ENCODE results near the gene TMEM212.
"Not testable (repeated sequence)": the region's sequence is repeated elsewhere in the genome, so short reads cannot be mapped to it uniquely, and the experiment has no call there.

The TMEM212 gene

GRCh38 chr3:171813278-171813896 lies 29.8 kb upstream of the TMEM212 start:
- no peak for DNase-seq

GRCh38 chr3:171813897-171814460 lies 29.2 kb upstream of the TMEM212 start:
- DNase-seq: no peak

- DNase-seq: not testable (repeated sequence)
Measured at GRCh38 chr3:171814662-171815061, 28.5 kb upstream of the TMEM212 start.

- DNase-seq: no peak
Measured at GRCh38 chr3:171815973-171816595, 27.1 kb upstream of the TMEM212 start.

- no peak for DNase-seq
Measured at GRCh38 chr3:171817074-171817800, 25.9 kb upstream of the TMEM212 start.

GRCh38 chr3:171821044-171821443 lies 22.1 kb upstream of the TMEM212 start:
- no peak for DNase-seq

- no peak for DNase-seq
Measured at GRCh38 chr3:171821778-171822358, 21.3 kb upstream of the TMEM212 start.

- DNase-seq: no peak
Measured at GRCh38 chr3:171822431-171823106, 20.6 kb upstream of the TMEM212 start.

- no peak for DNase-seq
Measured at GRCh38 chr3:171824116-171824515, 19.0 kb upstream of the TMEM212 start.

GRCh38 chr3:171824824-171825221 lies 18.3 kb upstream of the TMEM212 start:
- no peak for DNase-seq

- no peak for DNase-seq
Measured at GRCh38 chr3:171825222-171825828, 17.8 kb upstream of the TMEM212 start.

- no peak for DNase-seq
Measured at GRCh38 chr3:171827385-171827784, 15.8 kb upstream of the TMEM212 start.

- DNase-seq: no peak
Measured at GRCh38 chr3:171827836-171828458, 15.2 kb upstream of the TMEM212 start.

- no peak for DNase-seq
Measured at GRCh38 chr3:171828902-171829770, 14.0 kb upstream of the TMEM212 start.

- no peak for DNase-seq
Measured at GRCh38 chr3:171829841-171830517, 13.2 kb upstream of the TMEM212 start.

- DNase-seq: no peak
Measured at GRCh38 chr3:171830518-171830875, 12.7 kb upstream of the TMEM212 start.

- no peak for DNase-seq
Measured at GRCh38 chr3:171831936-171832335, 11.2 kb upstream of the TMEM212 start.

GRCh38 chr3:171832989-171833388 lies 10.2 kb upstream of the TMEM212 start:
- DNase-seq: no peak

- DNase-seq: no peak
Measured at GRCh38 chr3:171833789-171834460, 9.2 kb upstream of the TMEM212 start.

- no peak for DNase-seq
Measured at GRCh38 chr3:171834461-171834801, 8.7 kb upstream of the TMEM212 start.
